Omental fat pad (tissue), 4 donors: Measurements from ENCODE around the gene TRIM3. TPM values are rescaled to one million over a fixed set of nuclear protein-coding genes. Genes with fewer than 3 reads are reported as not detected.

Source experiments
- ATAC-seq: fragments of 150-250 bp; one replicate; pipeline ENCODE4 v1.9.1; 2016; ENCODE audit warnings: mild to moderate bottlenecking, moderate library complexity; ENCODE audit not compliant: low FRiP score
- DNase-seq: peaks from one replicate; pipeline ENCODE4 v3.0.0-alpha.2; 2019; ENCODE audit warnings: low spot score
- CTCF ChIP-seq, 3 donors: fragments of 450-650 bp; IDR thresholded peaks; one replicate each; pipeline ENCODE4 v1.5.1; 2016 to 2017; ENCODE audit warnings: antibody characterized with exemption in 3 of 3, mild to moderate bottlenecking in 3 of 3, moderate library complexity in 2 of 3
- total RNA-seq, 4 donors: library from RNA; depleted of rRNA; stranded (reverse); fragments of >200 nt; gene quantifications; one replicate each; pipeline ENCODE4 v1.1.0, GENCODE V29; 2016

TRIM3 gene
- total RNA-seq, 4 donors from 2014 or later = 16.9 to 27.4 (median 22.1) TPM

GRCh38 chr11:6438979-6439571 lies 34.7 kb downstream of the TRIM3 start:
- ATAC-seq (no peak), DNase-seq (no peak)
- TF ChIP-seq CTCF (IDR thresholded peaks at IDR 0.05) = no peak

- no peak for ATAC-seq
- DNase-seq = no peak
- no peak for TF ChIP-seq CTCF (IDR thresholded peaks at IDR 0.05)
Measured at GRCh38 chr11:6437993-6438392, 35.7 kb downstream of the TRIM3 start.

GRCh38 chr11:6437423-6437822 lies 36.3 kb downstream of the TRIM3 start:
- TF ChIP-seq CTCF (IDR thresholded peaks at IDR 0.05) = no peak
- no peak for DNase-seq
- no peak for ATAC-seq

DNA sequence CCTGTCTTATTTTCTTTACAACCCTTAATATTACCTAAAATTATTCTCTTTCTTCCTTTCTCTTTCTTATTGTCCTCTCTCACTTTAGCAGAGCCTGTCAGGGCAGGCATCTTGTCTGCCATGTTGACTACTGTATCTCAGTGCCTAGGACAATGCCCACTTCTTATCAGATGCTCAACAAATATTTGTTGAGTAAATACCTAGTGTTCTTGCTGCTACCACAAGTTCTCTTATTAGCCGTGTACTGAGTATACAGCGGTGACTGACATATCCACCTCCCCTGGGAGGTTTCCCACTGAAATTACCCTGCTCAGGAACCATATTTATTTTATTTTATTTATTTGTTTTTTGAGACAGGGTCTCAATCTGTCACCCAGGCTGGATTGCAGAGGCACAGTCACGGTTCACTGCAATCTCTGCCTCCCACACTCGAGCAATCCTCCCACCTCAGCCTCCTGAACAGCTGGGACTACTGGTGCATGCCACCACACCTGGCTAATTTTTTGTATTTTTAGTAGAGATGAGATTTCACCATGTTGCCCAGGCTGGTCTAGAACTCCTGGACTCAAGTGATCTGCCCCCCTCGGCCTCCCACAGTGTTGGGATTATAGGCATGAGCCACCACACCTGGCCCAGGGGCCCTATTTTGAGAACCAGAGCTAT lies 39.6 kb downstream of the TRIM3 start:
- ATAC-seq (no peak), DNase-seq (no peak)

GRCh38 chr11:6431861-6432260 lies 41.9 kb downstream of the TRIM3 start:
- no peak for ATAC-seq
- DNase-seq = no peak
- no peak for TF ChIP-seq CTCF (IDR thresholded peaks at IDR 0.05)

More for the DNA sequence above, 39.6 kb downstream of the TRIM3 start:
- TF ChIP-seq CTCF (IDR thresholded peaks at IDR 0.05) = no peak

DNA sequence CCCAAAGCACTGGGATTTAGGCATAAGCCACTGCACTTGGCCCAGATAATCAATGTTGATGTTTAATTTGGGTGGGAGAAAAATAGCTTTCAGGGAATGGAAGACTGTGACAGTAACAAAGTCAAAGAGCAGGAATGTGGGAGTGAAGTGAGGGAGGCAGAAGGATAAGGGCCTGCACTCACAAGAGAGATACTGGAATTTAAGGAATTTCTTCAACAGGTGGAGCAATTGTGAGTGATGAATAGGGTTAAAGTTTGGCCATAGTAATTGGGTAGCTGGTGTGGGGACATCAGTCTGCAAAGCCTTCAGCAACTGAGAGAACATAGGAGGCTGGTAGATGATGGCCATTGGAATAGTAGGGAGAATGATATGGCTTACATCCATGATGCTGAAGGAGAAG lies 46.2 kb downstream of the TRIM3 start:
- TF ChIP-seq CTCF (IDR thresholded peaks at IDR 0.05) = no peak
- DNase-seq = no peak

DNA sequence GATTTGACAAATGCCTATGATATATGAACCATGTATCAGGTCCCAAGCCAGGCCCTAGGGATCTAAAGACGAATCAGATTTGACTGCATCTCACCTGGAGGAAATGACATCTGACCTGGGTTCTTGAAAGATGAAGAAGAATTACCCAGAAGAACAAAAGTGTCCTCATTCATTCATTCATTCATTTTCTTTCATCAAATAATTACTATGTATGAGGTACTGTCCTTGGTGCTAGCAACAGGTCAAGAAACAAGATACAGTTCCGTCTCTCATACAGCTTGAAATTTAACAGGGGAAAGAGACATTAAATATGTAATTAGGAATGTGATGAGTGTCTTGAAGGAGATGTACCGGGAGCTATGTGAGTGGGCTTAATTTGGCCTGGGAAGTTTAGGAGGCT lies 53.1 kb downstream of the TRIM3 start:
- ATAC-seq (no peak), DNase-seq (no peak)
- TF ChIP-seq CTCF (IDR thresholded peaks at IDR 0.05) = no peak

More for the DNA sequence above, 46.2 kb downstream of the TRIM3 start:
- ATAC-seq = no peak
